Anterior cingulate cortex (tissue), 58 donors: Measurements from ENCODE around the gene TIGD6.

ENCODE experiments used
- DNase-seq, 58 donors: peaks; one replicate each; lab custom pipeline; 2025; lab: John Stamatoyannopoulos, UW

TIGD6 gene

DNA sequence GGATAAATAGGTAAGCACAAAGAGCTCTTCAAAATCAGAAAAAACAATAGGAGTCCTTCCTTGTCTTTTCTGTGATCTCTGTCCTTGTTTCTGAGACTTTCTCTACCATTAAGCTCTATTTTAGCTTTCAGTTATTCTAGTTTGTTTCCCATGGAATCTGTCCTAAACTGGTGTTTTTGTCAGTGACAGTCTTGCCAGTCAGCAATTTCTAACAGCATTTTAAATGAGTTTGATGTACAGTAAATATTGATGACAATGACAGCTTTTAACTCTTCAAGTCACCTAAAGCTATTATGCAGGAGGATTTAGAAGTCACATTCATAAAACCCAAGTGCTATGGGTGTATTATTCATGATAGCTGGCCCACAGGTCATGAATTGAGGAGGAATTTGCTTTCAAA is 17.9 kb downstream of the TIGD6 start:
- no peak for DNase-seq

- no peak for DNase-seq
Observed at GRCh38 chr5:149981206-149981605, 19.2 kb downstream of the TIGD6 start.

DNA sequence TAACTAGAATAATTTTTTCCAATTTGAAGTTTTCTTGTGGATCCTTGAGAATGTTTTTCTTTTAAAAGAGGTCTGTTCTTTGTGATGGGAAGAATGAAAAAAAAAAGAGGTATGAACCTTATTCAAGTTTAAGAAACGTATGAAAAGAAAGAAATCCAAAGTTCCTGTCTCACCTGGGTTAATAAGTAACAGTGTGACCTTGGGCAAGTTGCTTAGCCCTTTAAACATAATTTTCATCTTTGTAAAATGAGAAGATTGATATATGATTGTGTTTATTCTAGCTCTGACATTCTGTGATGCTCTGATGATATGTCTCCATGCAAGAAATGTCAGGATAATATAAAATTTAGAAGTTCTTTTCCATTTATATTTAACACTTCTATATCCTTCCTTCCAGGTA is 20.6 kb downstream of the TIGD6 start:
- no peak for DNase-seq

GRCh38 chr5:149975409-149975808 is 25.0 kb downstream of the TIGD6 start:
- DNase-seq, result no peak

DNA sequence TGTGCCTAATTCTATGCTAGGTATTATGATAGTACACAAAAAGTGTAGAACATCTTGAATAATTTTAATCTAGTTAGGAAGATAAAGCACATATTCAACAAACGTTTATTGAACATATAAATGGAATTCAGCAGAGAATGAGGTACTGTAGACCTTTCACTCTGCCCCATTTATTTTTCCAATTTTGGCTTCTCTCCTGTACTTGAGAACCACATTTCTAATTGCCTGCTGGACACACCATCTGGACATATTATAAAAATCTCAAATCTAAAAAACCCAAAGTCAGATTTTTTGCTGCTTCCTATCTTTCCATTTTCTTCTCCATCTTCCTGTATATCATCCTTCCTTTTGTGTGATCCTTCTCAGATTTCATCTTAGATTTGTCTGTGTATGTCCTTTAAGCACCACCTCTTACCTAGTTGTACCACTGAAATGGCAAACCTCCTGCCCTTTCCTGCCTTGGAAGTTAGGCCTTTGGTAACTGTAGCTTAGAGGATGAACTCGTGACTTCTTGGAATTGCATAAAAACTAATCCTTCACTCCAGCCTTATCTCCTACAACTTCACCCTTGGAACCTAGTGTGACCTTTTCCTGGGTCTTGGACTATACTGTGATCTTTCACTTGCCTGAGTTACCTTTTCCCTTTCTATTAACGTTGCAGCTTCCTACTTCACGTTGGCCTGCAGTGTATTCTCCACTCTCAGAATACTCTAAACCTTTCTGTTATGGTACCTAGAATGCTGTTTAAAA is 31.1 kb downstream of the TIGD6 start:
- DNase-seq, result no peak

DNA sequence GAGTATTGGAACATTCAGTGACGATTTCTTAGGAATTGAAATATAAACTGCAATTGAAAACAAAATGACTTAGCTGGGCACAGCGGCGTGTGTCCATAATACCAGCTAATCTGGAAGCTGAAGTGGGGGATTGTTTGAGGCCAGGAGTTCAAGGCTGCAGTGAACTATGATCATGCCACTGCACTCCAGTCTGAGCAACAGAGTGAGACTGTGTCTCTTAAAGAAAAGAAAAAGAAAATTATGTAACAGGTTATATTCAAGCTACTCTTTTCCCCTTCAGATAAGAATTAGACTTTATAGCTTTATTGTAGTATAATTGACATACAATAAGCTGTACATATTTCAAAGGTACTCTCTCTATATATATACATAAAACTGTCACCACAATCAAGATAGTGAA is 33.5 kb downstream of the TIGD6 start:
- no peak for DNase-seq

GRCh38 chr5:149963729-149964128 is 36.7 kb downstream of the TIGD6 start:
- no peak for DNase-seq

DNA sequence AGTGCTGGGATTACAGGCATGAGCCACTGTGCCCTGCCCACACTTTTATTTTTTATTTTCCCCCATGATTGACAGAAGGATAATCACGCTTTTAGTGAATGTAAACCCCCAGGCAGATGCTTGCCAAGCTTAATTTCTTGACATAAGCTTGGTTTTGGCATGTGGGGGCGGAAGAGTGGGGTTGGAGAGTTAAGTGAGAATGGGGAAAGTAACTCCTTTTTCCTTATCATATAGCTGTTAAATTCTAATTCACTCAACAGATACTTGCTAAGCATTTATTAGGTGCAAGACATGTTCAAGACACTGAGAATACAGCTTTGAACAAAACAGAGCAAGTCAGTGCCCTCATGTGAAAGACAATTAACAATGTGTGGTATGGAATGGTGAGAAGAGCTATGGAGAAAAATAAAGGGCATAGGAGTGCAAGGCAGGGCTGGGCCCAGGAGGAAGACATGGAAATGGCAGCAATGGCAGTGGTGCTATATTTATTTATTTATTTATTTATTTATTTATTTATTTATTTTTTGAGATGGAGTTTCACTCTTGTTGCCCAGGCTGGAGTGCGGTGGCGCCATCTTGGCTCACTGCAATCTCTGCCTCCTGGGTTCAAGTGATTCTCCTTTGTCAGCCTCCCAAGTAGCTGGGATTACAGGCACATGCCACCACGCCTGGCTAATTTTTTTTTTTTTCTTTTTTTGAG is 37.7 kb downstream of the TIGD6 start:
- peak in 1 of 58 donors; percentile 9 for DNase-seq

- DNase-seq, result peak in 3 of 58 donors; percentile 7 to 15 (median 13)
Observed at GRCh38 chr5:149961957-149962409, 38.5 kb downstream of the TIGD6 start.

DNA sequence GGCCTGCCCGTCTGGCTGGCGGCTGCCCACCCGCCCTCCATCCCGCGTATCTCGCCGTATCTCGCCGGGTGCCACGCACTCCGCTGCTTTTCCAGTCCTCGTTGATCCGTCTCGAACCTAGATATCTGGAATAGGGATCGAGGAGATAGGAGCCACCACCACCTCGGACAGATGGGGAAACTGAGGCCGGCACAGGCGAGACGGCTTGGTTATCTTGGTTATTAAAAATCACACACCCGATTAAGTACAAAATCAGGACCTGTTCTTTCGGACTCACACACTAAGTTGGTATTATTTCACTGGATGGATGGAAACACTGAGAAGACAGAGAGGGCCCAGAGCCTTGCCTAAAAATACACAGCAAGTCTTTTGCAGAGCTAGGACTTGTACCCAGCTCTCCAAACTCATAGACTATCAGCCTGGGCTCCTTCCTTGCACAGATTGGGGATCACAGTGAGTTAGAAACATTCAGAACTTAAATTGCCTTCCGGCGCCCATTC is 39.2 kb downstream of the TIGD6 start:
- DNase-seq, result peak in 3 of 58 donors; percentile 30 to 43 (median 32)

GRCh38 chr5:149960272-149961185 is 39.9 kb downstream of the TIGD6 start, which contains the start of gene SLC26A2:
Gene SLC26A2 (plus strand): TSS chr5:149960758. CDS start chr5:149977653, 16,895 bp downstream.
- DNase-seq, result peak; percentile 77 to 99 (median 96)

GRCh38 chr5:149959406-149960236 is 40.8 kb downstream of the TIGD6 start:
- peak in 6 of 58 donors; percentile 7 to 49 (median 14) for DNase-seq

DNA sequence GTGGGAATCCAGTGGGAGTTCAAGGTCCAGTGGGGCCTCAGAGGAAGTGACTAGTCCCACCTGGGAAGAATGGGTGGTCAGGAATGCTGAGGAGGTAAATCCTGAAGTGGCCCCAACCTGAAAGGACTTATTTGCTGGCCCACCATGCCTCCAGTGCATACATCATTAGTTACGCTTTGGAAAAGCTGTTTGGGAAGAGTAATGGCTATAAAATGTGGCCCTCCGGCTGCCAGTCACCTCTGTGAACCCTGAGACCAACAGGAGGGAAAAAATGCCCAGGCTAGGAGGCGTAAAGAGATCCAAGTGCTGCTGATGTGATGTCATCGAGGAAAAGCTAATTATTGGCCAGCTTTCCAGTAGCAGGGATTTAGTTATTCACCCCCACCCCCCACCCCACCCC is 42.6 kb downstream of the TIGD6 start:
- DNase-seq, result no peak

DNA sequence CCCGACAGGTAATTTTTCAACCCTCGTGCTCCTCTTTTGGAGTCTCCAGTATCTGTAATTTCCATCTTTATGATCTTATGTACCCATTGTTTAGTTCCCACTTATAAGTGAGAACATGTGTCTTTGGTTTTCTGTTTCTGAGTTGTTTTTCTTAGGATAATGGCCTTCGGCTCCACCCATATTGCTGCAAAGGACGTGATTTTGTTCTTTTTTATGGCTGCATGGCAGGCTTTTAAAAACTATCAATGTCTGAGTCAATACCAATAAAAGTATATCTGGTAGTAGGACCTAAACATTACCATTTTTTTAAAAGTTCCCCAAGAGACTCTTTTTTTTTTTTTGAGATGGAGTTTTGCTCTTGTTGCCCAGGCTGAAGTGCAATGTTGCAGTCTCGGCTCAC is 43.8 kb downstream of the TIGD6 start:
- no peak for DNase-seq

GRCh38 chr5:149954798-149955197 is 45.7 kb downstream of the TIGD6 start:
- no peak for DNase-seq

DNA sequence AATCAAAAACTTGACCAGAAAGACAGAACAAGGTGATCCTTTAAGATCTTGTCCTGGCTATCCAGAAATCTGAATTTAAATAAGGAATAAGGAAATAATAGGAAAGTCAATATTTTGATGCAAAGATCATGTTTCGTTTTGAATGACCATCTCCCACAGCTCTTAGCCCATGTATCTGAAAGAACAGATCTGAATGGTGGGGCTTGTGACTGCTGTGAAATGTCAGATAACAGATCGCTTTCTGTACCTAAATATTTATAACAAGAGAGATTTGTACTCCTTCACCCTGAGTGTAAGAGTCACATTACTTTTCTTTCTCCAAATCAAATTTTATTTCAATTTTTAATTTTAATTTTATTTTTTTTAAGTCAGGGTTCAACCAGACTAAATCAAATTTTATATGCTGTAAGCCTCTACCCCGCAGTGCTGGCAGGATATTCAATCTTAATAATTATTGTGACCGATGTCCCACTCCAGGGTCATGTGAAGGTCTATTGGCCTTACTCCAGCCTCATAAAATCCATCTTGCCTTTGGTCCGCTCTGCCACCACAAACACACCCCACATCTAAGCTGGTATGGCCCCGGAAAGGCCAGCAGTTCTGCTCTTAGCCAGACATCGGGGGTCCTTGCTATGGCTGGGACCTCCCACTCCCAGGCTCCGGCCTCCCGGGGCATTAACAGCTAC is 46.9 kb downstream of the TIGD6 start:
- DNase-seq, result no peak

DNA sequence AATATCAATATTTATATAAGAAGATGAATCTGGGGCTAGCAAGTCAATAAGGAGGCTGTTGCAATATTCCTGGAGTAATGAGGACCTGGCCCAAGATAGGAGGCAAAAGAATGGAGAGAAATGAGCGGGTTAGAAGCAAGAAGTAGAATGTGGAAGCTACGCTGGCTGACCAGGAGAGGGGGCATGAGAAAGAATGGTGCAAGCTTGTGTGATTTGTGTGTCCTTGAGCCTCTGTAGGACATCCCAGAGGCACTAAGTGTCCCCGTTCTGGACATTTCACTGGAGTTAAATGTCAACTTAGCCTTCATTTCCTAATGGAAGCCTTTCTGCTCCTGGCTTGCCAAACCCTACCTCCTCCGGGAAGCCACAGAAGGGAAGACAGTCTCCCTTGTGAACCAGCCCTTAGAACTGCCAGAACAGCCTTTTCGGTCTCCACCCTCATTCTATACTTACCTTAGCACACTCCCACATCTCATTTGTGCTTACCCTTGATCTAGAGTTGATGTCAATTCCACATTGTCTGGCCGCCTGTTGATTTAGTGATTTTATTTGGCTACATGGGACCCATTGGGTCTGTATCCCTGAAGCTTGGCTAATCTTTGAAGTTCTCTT is 49.2 kb downstream of the TIGD6 start:
- no peak for DNase-seq

- DNase-seq, result no peak
Observed at GRCh38 chr5:149948993-149949392, 51.5 kb downstream of the TIGD6 start.

- no peak for DNase-seq
Observed at GRCh38 chr5:149946118-149946517, 54.3 kb downstream of the TIGD6 start.
